PC-9 (cell line): ENCODE results near the gene GIMAP2.
"Not testable (repeated sequence)": the region's sequence is repeated elsewhere in the genome, so short reads cannot be mapped to it uniquely, and the experiment has no call there.

Source experiments
- EZH2 ChIP-seq: fragments of 200-600 bp; sonication (generic); IDR thresholded peaks from 2 replicates; pipeline ENCODE4 v1.8.0; 2017; ENCODE audit warnings: antibody characterized with exemption, low read depth
- TF ChIP-seq, protein P1 (sequence below): fragments of 200-600 bp; sonication (generic); conservative IDR thresholded peaks from 2 replicates; pipeline ENCODE4 v1.6.1; 2017; ENCODE audit warnings: mixed run types, antibody characterized with exemption, mild to moderate bottlenecking, moderate library complexity

DNA sequence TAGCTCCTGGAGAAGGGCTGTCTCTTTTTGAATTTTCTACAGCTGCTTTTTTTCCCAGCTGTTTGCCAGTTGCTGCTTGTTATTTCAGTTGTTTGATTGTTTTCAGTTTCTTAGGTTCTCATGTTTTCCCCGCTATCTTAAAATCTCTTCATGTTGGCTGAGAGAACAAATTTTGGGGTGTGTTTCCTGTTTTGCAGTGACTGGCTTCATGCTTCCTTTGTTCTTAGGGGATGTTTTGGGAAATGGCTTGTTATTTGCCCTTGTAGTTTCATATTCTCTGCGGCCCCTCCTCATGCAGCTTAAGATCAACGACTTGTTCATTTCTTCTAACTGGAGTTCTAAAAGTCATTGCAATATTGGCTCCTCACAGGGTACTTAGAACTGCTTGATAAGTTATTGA lies 8.7 kb upstream of the GIMAP2 start:
- TF ChIP-seq, protein P1, sequence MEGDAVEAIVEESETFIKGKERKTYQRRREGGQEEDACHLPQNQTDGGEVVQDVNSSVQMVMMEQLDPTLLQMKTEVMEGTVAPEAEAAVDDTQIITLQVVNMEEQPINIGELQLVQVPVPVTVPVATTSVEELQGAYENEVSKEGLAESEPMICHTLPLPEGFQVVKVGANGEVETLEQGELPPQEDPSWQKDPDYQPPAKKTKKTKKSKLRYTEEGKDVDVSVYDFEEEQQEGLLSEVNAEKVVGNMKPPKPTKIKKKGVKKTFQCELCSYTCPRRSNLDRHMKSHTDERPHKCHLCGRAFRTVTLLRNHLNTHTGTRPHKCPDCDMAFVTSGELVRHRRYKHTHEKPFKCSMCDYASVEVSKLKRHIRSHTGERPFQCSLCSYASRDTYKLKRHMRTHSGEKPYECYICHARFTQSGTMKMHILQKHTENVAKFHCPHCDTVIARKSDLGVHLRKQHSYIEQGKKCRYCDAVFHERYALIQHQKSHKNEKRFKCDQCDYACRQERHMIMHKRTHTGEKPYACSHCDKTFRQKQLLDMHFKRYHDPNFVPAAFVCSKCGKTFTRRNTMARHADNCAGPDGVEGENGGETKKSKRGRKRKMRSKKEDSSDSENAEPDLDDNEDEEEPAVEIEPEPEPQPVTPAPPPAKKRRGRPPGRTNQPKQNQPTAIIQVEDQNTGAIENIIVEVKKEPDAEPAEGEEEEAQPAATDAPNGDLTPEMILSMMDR = not testable (repeated sequence)
- TF ChIP-seq EZH2 = not testable (repeated sequence)
